Measurements from ENCODE around the gene PRKCQ. TPM values are rescaled to one million over a fixed set of nuclear protein-coding genes. Genes with fewer than 3 reads are reported as not detected.
A peak's percentile ranks its signal among the peaks of the same experiment; 100 is the strongest.
"Not testable (repeated sequence)": the region's sequence is repeated elsewhere in the genome, so short reads cannot be mapped to it uniquely, and the experiment has no call there.

The PRKCQ gene
- total RNA-seq, 1 experiment from 2014 or later = 1.3 TPM

DNA sequence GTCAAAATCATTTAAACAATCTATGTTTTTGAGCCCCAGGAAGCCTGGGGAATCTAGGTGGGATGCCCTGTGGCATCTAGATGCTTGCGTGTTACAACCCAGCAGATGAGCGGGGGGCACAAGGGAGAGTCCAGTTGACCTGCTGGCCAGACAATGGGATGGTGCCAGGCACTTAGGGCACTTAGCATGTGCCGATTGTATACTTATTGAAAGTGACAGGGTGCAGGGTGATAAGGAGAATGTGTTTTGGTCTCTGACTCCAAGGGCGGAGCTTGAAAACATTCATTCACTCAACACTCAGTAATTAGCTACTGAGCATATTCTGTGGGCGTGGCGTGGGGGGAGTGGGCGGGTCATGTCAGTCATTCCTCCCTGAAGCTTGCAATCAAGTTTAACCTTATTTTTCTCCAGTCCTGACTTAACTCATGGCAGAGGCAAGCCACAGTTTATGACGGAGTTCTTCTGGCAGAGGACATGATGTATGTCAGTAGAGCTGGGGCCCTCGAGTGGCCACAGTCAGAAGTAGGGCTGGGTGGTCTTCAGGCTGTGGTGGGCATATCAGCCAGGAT, 115.1 kb downstream of the PRKCQ start:
- Histone ChIP-seq H3K36me3 (no peaks in the 10 kb centered on the region), H3K4me3 (no peak overlapping the region), H3K27ac (no peak overlapping the region), H3K9me3 (replicated peaks) (no peaks in the 10 kb centered on the region), H3K27me3 (no peaks in the 10 kb centered on the region), H3K4me1 (no peaks in the 10 kb centered on the region)
- no peak for DNase-seq

DNA sequence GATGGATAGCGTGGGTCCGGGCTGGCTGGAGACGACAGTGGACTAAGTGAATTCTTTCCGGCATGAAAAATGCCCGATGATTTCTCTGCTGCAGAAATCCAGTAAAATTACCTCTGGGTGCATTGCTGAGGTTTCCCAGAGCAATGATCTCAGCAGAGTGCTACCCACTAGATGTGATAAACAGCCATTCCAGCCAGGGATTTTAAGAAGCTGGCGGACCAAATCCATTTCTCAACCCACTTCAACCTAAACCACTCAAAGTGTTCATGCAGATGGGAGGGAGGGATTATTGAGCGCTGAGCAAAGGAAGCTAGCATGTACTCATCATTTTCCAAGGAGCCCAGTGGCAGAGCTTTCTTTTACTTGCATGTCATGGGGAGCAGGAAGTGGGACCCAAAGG, 116.7 kb downstream of the PRKCQ start:
- H3K4me1 ChIP-seq = peaks cover 6% of the 10 kb centered on the region; the same call in 1 of the 2 replicates
- H3K9me3 ChIP-seq (replicated peaks) = no peaks in the 10 kb centered on the region
- no peak overlapping the region for H3K4me3 ChIP-seq
- no peaks in the 10 kb centered on the region for H3K27me3 ChIP-seq
- no peaks in the 10 kb centered on the region for H3K36me3 ChIP-seq
- H3K27ac ChIP-seq = no peak overlapping the region
- no peak for DNase-seq

DNA sequence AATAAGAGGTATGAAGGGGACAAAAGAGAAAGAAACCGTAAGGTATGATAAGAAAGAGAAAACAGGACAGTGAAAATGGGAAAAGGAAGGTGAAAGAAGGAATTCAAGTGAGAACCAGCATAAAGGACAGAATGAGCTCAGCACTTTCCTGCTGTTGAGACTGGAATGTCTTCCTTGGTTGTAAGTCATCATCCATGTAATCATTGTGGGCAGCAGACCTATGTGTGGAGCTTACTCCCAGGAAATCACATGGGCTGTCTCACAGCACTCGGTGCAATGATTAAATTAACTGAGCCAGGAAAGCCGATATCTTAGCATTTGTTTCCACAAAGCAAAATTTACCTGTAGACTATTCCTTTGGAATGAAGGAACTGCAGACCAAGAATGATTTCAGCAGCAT, 118.1 kb downstream of the PRKCQ start:
- no peaks in the 10 kb centered on the region for H3K27me3 ChIP-seq
- no peaks in the 10 kb centered on the region for H3K9me3 ChIP-seq (replicated peaks)
- H3K36me3 ChIP-seq = no peaks in the 10 kb centered on the region
- peaks cover 6% of the 10 kb centered on the region; the same call in 1 of the 2 replicates for H3K4me1 ChIP-seq
- no peak overlapping the region for H3K27ac ChIP-seq
- no peak overlapping the region for H3K4me3 ChIP-seq
- DNase-seq = peak in 1 of 2 experiments; percentile 15

DNA sequence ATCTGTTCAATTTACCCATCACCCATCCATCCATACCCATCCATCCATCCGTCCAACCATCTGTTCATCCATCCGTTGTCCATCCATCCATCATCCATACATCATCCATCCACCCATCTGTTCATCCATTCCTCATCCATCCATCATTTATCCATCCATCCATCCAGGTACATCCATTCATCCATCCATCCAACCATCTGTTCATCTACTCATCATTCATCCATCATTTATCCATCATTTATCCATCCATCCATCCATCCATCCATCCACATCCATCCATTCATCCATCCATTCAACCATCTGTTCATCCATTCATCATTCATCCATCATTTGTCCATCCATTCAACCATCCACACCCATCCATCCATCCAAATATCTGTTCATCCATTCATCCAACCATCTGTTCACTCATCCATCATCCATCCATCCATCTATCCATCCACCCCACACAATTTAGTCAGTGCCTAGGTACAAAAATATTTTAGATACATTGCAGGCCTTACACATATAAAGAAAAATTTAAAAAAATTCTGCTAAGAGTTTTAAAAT, 119.1 kb downstream of the PRKCQ start:
- Histone ChIP-seq H3K4me3 (no peak overlapping the region), H3K9me3 (replicated peaks) (no peaks in the 10 kb centered on the region), H3K27me3 (no peaks in the 10 kb centered on the region), H3K4me1 (peaks cover 6% of the 10 kb centered on the region; the same call in 1 of the 2 replicates), H3K27ac (no peak overlapping the region), H3K36me3 (no peaks in the 10 kb centered on the region)
- DNase-seq = no peak

DNA sequence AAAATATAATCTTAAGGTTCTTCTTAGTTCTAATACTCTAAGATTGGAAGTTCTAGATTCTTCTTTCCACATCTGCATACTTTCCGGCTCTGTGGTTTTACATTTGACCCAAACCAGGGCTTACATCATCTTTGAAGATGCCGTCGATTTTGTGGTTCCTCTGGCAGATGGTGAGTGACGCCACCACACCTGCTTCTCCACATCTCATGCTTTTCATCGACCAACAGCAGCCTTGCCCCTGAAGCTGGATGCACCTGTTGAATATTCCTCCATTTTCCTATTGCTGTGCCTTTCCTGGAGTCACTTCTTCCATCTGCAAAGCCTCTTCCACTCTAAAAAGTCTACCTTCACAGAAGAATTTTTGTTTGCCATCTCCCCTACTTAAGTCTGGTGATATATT, 121.3 kb downstream of the PRKCQ start:
- DNase-seq = peak; percentile 57 to 68
- Histone ChIP-seq H3K27ac (peak overlapping the region; percentile 33; the same call in 1 of the 2 replicates), H3K36me3 (no peaks in the 10 kb centered on the region), H3K4me3 (no peak overlapping the region), H3K27me3 (no peaks in the 10 kb centered on the region), H3K9me3 (replicated peaks) (no peaks in the 10 kb centered on the region), H3K4me1 (peaks cover 6% of the 10 kb centered on the region; the same call in 1 of the 2 replicates)

DNA sequence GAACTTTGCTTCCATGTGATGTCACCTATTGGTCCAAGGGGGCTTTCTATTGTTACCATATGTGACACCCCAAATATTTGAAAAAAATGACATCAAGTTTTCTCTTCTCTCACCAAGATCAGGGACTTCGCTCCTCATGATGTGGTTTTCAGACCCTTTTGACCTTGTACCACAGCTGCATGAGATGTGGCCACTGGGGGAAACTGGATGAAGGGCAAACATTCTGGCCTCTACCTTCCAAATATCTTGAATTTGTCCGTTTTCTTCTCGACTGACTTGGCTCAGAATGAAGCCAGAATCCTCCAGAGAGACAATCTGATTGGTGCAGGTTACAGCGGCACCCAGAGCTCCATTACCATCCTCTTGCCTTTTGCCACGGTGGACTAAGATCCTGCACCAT, 122.7 kb downstream of the PRKCQ start:
- Histone ChIP-seq H3K27ac (no peak overlapping the region), H3K36me3 (no peaks in the 10 kb centered on the region), H3K4me3 (no peak overlapping the region), H3K9me3 (replicated peaks) (no peaks in the 10 kb centered on the region), H3K4me1 (peaks cover 6% of the 10 kb centered on the region; the same call in 1 of the 2 replicates), H3K27me3 (no peaks in the 10 kb centered on the region)
- no peak for DNase-seq

DNA sequence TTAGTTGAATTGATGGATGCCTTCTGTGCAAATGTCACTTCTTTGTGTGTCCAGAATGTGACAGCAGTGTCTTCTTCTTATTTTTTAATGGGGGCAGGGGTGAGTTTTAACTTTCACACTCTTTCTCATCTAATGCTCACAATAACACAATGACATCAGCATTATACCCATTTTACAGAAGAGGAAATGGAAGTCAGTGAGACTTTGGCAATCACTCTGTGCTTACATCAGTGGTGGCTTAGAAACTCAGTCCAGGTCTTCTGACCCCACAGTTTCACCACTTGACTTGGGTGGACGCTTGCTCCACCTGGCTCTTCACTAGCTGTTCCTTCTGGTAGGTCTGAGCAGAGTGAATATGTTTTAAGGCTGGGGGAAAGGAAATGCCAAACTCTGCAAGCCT, 124.0 kb downstream of the PRKCQ start:
- Histone ChIP-seq H3K9me3 (replicated peaks) (no peaks in the 10 kb centered on the region), H3K4me3 (no peak overlapping the region), H3K36me3 (no peaks in the 10 kb centered on the region), H3K27ac (no peak overlapping the region), H3K27me3 (no peaks in the 10 kb centered on the region), H3K4me1 (peaks cover 6% of the 10 kb centered on the region; the same call in 1 of the 2 replicates)
- DNase-seq = no peak

DNA sequence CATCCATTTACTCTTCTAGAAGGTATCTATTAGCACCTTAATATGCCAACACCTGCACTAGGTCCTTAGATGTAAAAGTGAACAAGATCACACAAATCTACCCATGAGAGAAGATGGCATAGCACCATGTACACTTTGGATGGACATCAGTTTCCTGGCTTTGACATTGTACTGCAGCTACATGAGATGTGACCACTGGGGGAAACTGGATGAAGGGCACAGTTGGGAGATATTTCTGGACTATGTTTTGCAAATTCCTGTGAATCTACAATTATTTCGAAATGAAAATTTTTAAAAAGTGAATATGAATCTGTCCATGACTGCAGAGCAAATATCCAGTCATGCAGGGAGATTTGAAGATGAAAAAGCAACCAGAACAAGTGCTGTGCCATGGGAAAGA, 124.5 kb downstream of the PRKCQ start:
- H3K4me1 ChIP-seq = peaks cover 6% of the 10 kb centered on the region; the same call in 1 of the 2 replicates
- H3K4me3 ChIP-seq = no peak overlapping the region

DNA sequence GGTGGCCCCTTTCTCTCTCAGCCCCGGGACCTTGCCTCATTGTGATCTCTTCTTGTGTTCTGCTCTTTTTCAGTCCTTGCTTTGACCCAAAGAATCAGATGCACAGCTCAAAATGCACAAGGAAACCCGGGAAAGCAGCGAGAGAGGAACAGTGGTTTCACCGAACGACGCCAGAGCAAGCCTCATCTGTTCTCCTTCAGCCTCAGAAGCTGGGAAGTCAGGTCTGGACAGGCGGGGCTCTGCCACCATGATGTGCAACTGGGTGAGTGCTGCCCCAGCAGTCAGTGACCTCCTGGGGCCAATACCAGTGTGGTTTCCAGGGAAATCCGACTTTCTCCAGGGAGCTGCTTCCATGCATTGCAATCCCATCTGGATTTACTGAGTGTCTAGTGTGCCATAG, 133.4 kb downstream of the PRKCQ start:
- H3K36me3 ChIP-seq = no peaks in the 10 kb centered on the region
- H3K4me1 ChIP-seq = no peaks in the 10 kb centered on the region
- DNase-seq = no peak
- H3K27ac ChIP-seq = no peak overlapping the region
- H3K9me3 ChIP-seq (replicated peaks) = no peaks in the 10 kb centered on the region
- no peak overlapping the region for H3K4me3 ChIP-seq
- H3K27me3 ChIP-seq = no peaks in the 10 kb centered on the region

More for the DNA sequence above, 124.5 kb downstream of the PRKCQ start:
- no peaks in the 10 kb centered on the region for H3K27me3 ChIP-seq
- no peaks in the 10 kb centered on the region for H3K9me3 ChIP-seq (replicated peaks)
- no peak for DNase-seq
- H3K27ac ChIP-seq = no peak overlapping the region
- H3K36me3 ChIP-seq = no peaks in the 10 kb centered on the region

DNA sequence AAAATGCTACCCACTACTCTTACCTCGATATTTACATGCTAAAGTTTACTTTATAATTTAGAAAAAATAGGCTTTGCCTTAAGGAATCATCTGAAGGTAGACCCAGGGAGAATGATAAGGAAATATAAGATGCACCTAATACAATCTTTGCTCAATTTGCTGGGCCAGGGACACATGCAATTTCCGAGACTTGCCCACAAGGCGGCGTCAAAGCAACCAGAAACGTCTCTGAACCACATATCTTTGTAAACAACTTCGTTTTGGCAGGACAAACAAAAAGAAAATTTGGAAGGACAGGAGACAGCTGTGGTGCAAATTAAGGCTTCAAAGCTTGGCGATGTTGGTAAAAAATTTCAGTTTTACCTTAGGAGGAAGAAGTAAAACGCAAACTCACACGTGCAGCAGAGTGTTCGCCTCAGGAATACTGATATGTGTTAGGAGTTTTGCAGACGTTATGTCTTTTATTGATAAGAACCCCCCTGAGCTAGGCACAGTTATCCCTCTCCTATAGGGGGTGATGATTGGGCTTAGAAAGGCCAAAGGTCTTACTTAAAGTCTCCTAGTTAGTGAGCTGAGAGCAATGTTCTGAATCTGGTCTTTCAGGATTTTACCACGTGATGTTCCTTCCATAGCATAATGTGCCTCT, 134.3 kb downstream of the PRKCQ start:
- Histone ChIP-seq H3K36me3 (no peaks in the 10 kb centered on the region), H3K27me3 (no peaks in the 10 kb centered on the region), H3K4me1 (no peaks in the 10 kb centered on the region), H3K9me3 (replicated peaks) (no peaks in the 10 kb centered on the region), H3K27ac (no peak overlapping the region), H3K4me3 (no peak overlapping the region)
- DNase-seq = peak; percentile 8 to 49

DNA sequence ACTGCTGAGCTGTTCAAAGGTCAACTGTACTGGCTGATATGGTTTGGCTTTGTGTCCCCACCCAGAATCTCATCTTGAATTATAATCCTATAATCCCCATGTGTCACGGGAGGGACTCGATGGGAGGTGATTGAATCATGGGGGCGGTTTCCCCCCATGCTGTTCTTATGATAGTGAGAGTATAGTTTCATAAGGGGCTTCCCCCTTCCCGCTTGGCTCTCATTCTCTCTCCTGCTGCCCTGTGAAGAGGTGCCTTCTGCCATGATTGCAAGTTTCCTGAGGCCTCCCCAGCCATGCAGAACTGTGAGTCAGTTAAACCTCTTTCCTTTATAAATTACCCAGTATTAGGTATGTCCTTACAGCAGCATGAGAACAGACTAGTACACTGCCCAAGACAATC, 140.2 kb downstream of the PRKCQ start:
- not testable (repeated sequence) for DNase-seq; H3K27ac ChIP-seq; H3K9me3 ChIP-seq (replicated peaks); H3K4me1 ChIP-seq; H3K36me3 ChIP-seq; H3K4me3 ChIP-seq; H3K27me3 ChIP-seq

DNA sequence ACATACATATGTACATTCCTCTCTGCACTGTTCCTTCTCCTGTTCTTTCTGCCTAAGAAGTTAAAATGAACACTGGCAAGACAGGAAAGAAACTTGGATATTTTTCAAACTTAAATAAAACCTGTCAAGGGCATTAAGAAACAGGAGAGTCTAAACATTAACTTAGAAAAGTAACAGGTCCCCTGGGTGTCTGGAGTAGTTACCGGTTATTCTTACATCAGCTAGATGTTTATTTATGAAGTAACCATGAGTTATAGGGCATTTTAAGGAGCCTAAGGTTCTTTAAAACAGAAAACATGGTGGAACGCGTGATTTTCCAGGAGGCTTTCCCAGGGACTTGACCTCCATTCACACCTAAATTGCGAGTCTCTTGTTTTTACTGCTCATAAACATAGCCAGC, 148.2 kb downstream of the PRKCQ start:
- no peak for DNase-seq
- Histone ChIP-seq H3K9me3 (replicated peaks) (no peaks in the 10 kb centered on the region), H3K4me1 (no peaks in the 10 kb centered on the region), H3K27ac (no peak overlapping the region), H3K36me3 (no peaks in the 10 kb centered on the region), H3K27me3 (no peaks in the 10 kb centered on the region), H3K4me3 (no peak overlapping the region)

DNA sequence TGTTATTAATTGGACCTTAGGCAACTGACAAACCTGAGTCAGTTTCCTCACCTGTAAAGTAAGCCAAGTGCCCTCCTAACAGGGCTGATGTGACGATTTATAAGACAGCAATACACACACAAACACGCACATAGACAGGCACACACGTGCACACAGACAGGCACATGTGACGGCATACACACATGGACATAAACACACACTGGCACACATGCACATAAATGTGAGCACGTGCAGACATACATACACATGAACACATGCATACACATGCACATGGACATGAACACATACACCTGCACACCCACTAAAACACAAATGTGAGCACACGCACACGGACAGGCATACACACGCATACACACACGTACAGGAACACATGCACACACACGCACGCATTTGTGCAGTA, 148.9 kb downstream of the PRKCQ start:
- no peak overlapping the region for H3K4me3 ChIP-seq
- no peaks in the 10 kb centered on the region for H3K27me3 ChIP-seq
- H3K36me3 ChIP-seq = no peaks in the 10 kb centered on the region
- no peak for DNase-seq
- no peaks in the 10 kb centered on the region for H3K9me3 ChIP-seq (replicated peaks)
- no peaks in the 10 kb centered on the region for H3K4me1 ChIP-seq
- no peak overlapping the region for H3K27ac ChIP-seq

DNA sequence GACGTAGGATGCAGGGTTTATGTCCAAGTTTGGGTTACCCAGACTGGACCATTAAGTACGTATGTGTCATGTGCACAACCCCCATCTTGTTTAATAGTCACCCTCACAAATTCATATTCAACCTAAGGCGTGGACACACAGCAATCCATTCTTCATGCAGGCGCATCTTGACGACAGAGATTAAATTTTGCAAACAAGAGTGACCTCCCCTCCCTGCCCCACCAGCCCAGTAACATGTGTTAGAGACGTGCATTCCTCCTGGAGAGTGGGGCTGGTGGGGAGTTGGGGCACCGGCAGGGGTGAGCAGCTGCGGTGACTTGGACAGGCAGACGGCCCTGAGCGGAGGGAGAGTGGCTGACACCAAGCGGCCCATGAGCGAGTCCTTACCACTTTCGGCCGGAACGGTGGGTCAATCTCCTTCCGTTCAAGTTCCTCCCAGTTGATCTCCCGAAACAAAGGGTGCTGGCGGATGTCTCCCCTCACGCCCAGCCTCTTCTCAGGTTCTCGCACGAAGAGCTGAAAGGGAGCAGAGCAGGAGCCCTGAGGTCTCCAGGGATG, 149.6 kb downstream of the PRKCQ start:
- H3K36me3 ChIP-seq = no peaks in the 10 kb centered on the region
- no peaks in the 10 kb centered on the region for H3K27me3 ChIP-seq
- H3K9me3 ChIP-seq (replicated peaks) = no peaks in the 10 kb centered on the region
- no peaks in the 10 kb centered on the region for H3K4me1 ChIP-seq
- no peak for DNase-seq
- H3K27ac ChIP-seq = no peak overlapping the region
- no peak overlapping the region for H3K4me3 ChIP-seq

DNA sequence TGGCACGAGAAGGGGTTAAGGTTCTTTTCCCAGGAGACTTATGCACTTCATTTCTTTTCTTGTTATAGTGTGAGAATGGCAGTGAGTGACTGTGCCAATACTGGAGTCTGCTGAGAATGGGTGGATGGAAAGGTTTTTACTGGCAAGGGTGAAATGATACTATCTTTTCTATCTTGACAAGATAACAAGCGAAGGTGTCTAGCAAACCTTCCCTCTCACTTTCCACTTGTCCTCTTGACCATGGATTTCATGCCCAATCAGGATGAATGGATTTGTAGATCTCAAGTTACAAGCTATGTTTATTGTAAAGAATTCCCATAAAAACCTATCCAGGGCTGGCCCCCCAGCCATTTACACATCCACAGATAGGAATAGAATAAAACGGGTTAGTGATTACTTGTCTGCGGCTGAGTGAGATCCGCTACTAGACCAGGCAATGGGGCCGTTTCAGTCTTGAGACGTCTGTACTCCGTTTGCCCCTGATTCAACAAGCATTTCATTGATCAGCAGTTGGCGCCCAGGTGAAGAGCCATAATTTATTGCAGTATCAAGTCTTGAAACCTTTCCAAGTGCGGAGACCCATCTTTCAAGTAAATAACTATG, 152.6 kb downstream of the PRKCQ start:
- no peak overlapping the region for H3K4me3 ChIP-seq
- peak in 1 of 2 experiments; percentile 3 for DNase-seq
- no peak overlapping the region for H3K27ac ChIP-seq
- no peaks in the 10 kb centered on the region for H3K4me1 ChIP-seq
- no peaks in the 10 kb centered on the region for H3K36me3 ChIP-seq
- H3K9me3 ChIP-seq (replicated peaks) = no peaks in the 10 kb centered on the region
- H3K27me3 ChIP-seq = no peaks in the 10 kb centered on the region
